ENCODE data around the gene SS18.
"Not testable (repeated sequence)": the region's sequence is repeated elsewhere in the genome, so short reads cannot be mapped to it uniquely, and the experiment has no call there.

The SS18 gene

GRCh38 chr18:26090130-26091046 lies at the start of gene SS18:
Gene SS18, minus strand, starts transcription at chr18:26090613. Its CDS starts 44 bp downstream, at chr18:26090569.
- peak within 1 kb of the TSS; percentile 92 for H3K27ac ChIP-seq (ENCODE audit: low read length)

GRCh38 chr18:26135548-26135947 lies 45.1 kb upstream of the SS18 start:
- Histone ChIP-seq H3K36me3 (ENCODE audit: control insufficient read depth in 1 of 2, insufficient read depth in 2 of 2, low read length in 2 of 2) (no peaks in the 10 kb centered on the region), H3K27ac (ENCODE audit: low read length) (no peak overlapping the region), H3K4me3 (ENCODE audit: low read depth in 1 of 2, low read length in 2 of 2) (no peak overlapping the region), H3K4me1 (ENCODE audit: control insufficient read depth in 1 of 2, insufficient read depth in 2 of 2, low read length in 2 of 2) (no peaks in the 10 kb centered on the region), H3K27me3 (ENCODE audit: low read depth, low read length) (no peaks in the 10 kb centered on the region), H3K9me3 (ENCODE audit: control insufficient read depth in 1 of 2, low read length in 2 of 2) (no peaks in the 10 kb centered on the region)

More at GRCh38 chr18:26090130-26091046, at the start of gene SS18:
- Histone ChIP-seq H3K4me3 (ENCODE audit: low read depth in 1 of 2, low read length in 2 of 2) (peak within 1 kb of the TSS; percentile 91 to 94), H3K36me3 (ENCODE audit: control insufficient read depth in 1 of 2, insufficient read depth in 2 of 2, low read length in 2 of 2) (peaks cover 0 to 9% of the 10 kb centered on the region in 2 donors), H3K9me3 (ENCODE audit: control insufficient read depth in 1 of 2, low read length in 2 of 2) (no peaks in the 10 kb centered on the region), H3K27me3 (ENCODE audit: low read depth, low read length) (no peaks in the 10 kb centered on the region), H3K4me1 (ENCODE audit: control insufficient read depth in 1 of 2, insufficient read depth in 2 of 2, low read length in 2 of 2) (peaks cover 3 to 21% of the 10 kb centered on the region in 2 donors)

GRCh38 chr18:26134107-26134506 lies 43.7 kb upstream of the SS18 start:
- Histone ChIP-seq H3K27me3 (ENCODE audit: low read depth, low read length) (no peaks in the 10 kb centered on the region), H3K4me1 (ENCODE audit: control insufficient read depth in 1 of 2, insufficient read depth in 2 of 2, low read length in 2 of 2) (no peaks in the 10 kb centered on the region), H3K27ac (ENCODE audit: low read length) (no peak overlapping the region), H3K4me3 (ENCODE audit: low read depth in 1 of 2, low read length in 2 of 2) (no peak overlapping the region), H3K9me3 (ENCODE audit: control insufficient read depth in 1 of 2, low read length in 2 of 2) (no peaks in the 10 kb centered on the region), H3K36me3 (ENCODE audit: control insufficient read depth in 1 of 2, insufficient read depth in 2 of 2, low read length in 2 of 2) (no peaks in the 10 kb centered on the region)

- no peaks in the 10 kb centered on the region for H3K36me3 ChIP-seq (ENCODE audit: control insufficient read depth in 1 of 2, insufficient read depth in 2 of 2, low read length in 2 of 2)
- H3K27me3 ChIP-seq (ENCODE audit: low read depth, low read length) = no peaks in the 10 kb centered on the region
- no peaks in the 10 kb centered on the region for H3K9me3 ChIP-seq (ENCODE audit: control insufficient read depth in 1 of 2, low read length in 2 of 2)
- H3K4me1 ChIP-seq (ENCODE audit: control insufficient read depth in 1 of 2, insufficient read depth in 2 of 2, low read length in 2 of 2) = no peaks in the 10 kb centered on the region
- peak within 1 kb of the TSS in 1 of 2 donors; percentile 19 for H3K4me3 ChIP-seq (ENCODE audit: low read depth in 1 of 2, low read length in 2 of 2)
- no peak within 1 kb of the TSS for H3K27ac ChIP-seq (ENCODE audit: low read length)
Observed at GRCh38 chr18:26133652-26134051, 43.2 kb upstream of the SS18 start, which contains the start of gene PSMA8. Gene PSMA8, plus strand, starts transcription at chr18:26133869. Its CDS starts 97 bp downstream, at chr18:26133966.

- H3K4me1 ChIP-seq (ENCODE audit: control insufficient read depth in 1 of 2, insufficient read depth in 2 of 2, low read length in 2 of 2); H3K4me3 ChIP-seq (ENCODE audit: low read depth in 1 of 2, low read length in 2 of 2); H3K27ac ChIP-seq (ENCODE audit: low read length); H3K9me3 ChIP-seq (ENCODE audit: control insufficient read depth in 1 of 2, low read length in 2 of 2); H3K27me3 ChIP-seq (ENCODE audit: low read depth, low read length); H3K36me3 ChIP-seq (ENCODE audit: control insufficient read depth in 1 of 2, insufficient read depth in 2 of 2, low read length in 2 of 2): not testable (repeated sequence)
Observed at GRCh38 chr18:26128192-26128591, 37.8 kb upstream of the SS18 start.

- H3K4me3 ChIP-seq (ENCODE audit: low read depth in 1 of 2, low read length in 2 of 2) = no peak overlapping the region
- no peaks in the 10 kb centered on the region for H3K36me3 ChIP-seq (ENCODE audit: control insufficient read depth in 1 of 2, insufficient read depth in 2 of 2, low read length in 2 of 2)
- no peaks in the 10 kb centered on the region for H3K27me3 ChIP-seq (ENCODE audit: low read depth, low read length)
- no peak overlapping the region for H3K27ac ChIP-seq (ENCODE audit: low read length)
- no peaks in the 10 kb centered on the region for H3K9me3 ChIP-seq (ENCODE audit: control insufficient read depth in 1 of 2, low read length in 2 of 2)
- H3K4me1 ChIP-seq (ENCODE audit: control insufficient read depth in 1 of 2, insufficient read depth in 2 of 2, low read length in 2 of 2) = no peaks in the 10 kb centered on the region
Observed at GRCh38 chr18:26127786-26128185, 37.4 kb upstream of the SS18 start.

GRCh38 chr18:26121994-26122393 lies 31.6 kb upstream of the SS18 start:
- H3K36me3 ChIP-seq (ENCODE audit: control insufficient read depth in 1 of 2, insufficient read depth in 2 of 2, low read length in 2 of 2); H3K4me3 ChIP-seq (ENCODE audit: low read depth in 1 of 2, low read length in 2 of 2); H3K4me1 ChIP-seq (ENCODE audit: control insufficient read depth in 1 of 2, insufficient read depth in 2 of 2, low read length in 2 of 2); H3K27ac ChIP-seq (ENCODE audit: low read length); H3K27me3 ChIP-seq (ENCODE audit: low read depth, low read length); H3K9me3 ChIP-seq (ENCODE audit: control insufficient read depth in 1 of 2, low read length in 2 of 2): not testable (repeated sequence)

GRCh38 chr18:26121476-26121875 lies 31.1 kb upstream of the SS18 start:
- Histone ChIP-seq H3K27me3 (ENCODE audit: low read depth, low read length) (no peaks in the 10 kb centered on the region), H3K4me3 (ENCODE audit: low read depth in 1 of 2, low read length in 2 of 2) (no peak overlapping the region), H3K9me3 (ENCODE audit: control insufficient read depth in 1 of 2, low read length in 2 of 2) (no peaks in the 10 kb centered on the region), H3K36me3 (ENCODE audit: control insufficient read depth in 1 of 2, insufficient read depth in 2 of 2, low read length in 2 of 2) (no peaks in the 10 kb centered on the region), H3K4me1 (ENCODE audit: control insufficient read depth in 1 of 2, insufficient read depth in 2 of 2, low read length in 2 of 2) (no peaks in the 10 kb centered on the region), H3K27ac (ENCODE audit: low read length) (no peak overlapping the region)

GRCh38 chr18:26119246-26119645 lies 28.8 kb upstream of the SS18 start:
- Histone ChIP-seq H3K9me3 (ENCODE audit: control insufficient read depth in 1 of 2, low read length in 2 of 2) (no peaks in the 10 kb centered on the region), H3K27ac (ENCODE audit: low read length) (no peak overlapping the region), H3K4me3 (ENCODE audit: low read depth in 1 of 2, low read length in 2 of 2) (no peak overlapping the region), H3K27me3 (ENCODE audit: low read depth, low read length) (no peaks in the 10 kb centered on the region), H3K36me3 (ENCODE audit: control insufficient read depth in 1 of 2, insufficient read depth in 2 of 2, low read length in 2 of 2) (no peaks in the 10 kb centered on the region), H3K4me1 (ENCODE audit: control insufficient read depth in 1 of 2, insufficient read depth in 2 of 2, low read length in 2 of 2) (no peaks in the 10 kb centered on the region)

GRCh38 chr18:26104035-26104434 lies 13.6 kb upstream of the SS18 start:
- Histone ChIP-seq H3K4me1 (ENCODE audit: control insufficient read depth in 1 of 2, insufficient read depth in 2 of 2, low read length in 2 of 2) (no peaks in the 10 kb centered on the region), H3K27me3 (ENCODE audit: low read depth, low read length) (no peaks in the 10 kb centered on the region), H3K27ac (ENCODE audit: low read length) (no peak overlapping the region), H3K36me3 (ENCODE audit: control insufficient read depth in 1 of 2, insufficient read depth in 2 of 2, low read length in 2 of 2) (no peaks in the 10 kb centered on the region), H3K4me3 (ENCODE audit: low read depth in 1 of 2, low read length in 2 of 2) (no peak overlapping the region), H3K9me3 (ENCODE audit: control insufficient read depth in 1 of 2, low read length in 2 of 2) (peaks cover 0 to 3% of the 10 kb centered on the region in 2 donors)

GRCh38 chr18:26103579-26103978 lies 13.2 kb upstream of the SS18 start:
- Histone ChIP-seq H3K4me1 (ENCODE audit: control insufficient read depth in 1 of 2, insufficient read depth in 2 of 2, low read length in 2 of 2) (no peaks in the 10 kb centered on the region), H3K27ac (ENCODE audit: low read length) (no peak overlapping the region), H3K9me3 (ENCODE audit: control insufficient read depth in 1 of 2, low read length in 2 of 2) (peaks cover 0 to 3% of the 10 kb centered on the region in 2 donors), H3K36me3 (ENCODE audit: control insufficient read depth in 1 of 2, insufficient read depth in 2 of 2, low read length in 2 of 2) (no peaks in the 10 kb centered on the region), H3K27me3 (ENCODE audit: low read depth, low read length) (no peaks in the 10 kb centered on the region), H3K4me3 (ENCODE audit: low read depth in 1 of 2, low read length in 2 of 2) (no peak overlapping the region)

Data from muscle layer of duodenum (tissue), 2 donors.